NK-92 (cell line): ENCODE measurements around the gene GNAT1.
"Not testable (repeated sequence)": the region's sequence is repeated elsewhere in the genome, so short reads cannot be mapped to it uniquely, and the experiment has no call there.

Source experiments
- DNase-seq: peaks from one replicate; lab custom pipeline; 2025; ENCODE audit not compliant: unreplicated experiment; lab: John Stamatoyannopoulos, UW

The GNAT1 gene

DNA sequence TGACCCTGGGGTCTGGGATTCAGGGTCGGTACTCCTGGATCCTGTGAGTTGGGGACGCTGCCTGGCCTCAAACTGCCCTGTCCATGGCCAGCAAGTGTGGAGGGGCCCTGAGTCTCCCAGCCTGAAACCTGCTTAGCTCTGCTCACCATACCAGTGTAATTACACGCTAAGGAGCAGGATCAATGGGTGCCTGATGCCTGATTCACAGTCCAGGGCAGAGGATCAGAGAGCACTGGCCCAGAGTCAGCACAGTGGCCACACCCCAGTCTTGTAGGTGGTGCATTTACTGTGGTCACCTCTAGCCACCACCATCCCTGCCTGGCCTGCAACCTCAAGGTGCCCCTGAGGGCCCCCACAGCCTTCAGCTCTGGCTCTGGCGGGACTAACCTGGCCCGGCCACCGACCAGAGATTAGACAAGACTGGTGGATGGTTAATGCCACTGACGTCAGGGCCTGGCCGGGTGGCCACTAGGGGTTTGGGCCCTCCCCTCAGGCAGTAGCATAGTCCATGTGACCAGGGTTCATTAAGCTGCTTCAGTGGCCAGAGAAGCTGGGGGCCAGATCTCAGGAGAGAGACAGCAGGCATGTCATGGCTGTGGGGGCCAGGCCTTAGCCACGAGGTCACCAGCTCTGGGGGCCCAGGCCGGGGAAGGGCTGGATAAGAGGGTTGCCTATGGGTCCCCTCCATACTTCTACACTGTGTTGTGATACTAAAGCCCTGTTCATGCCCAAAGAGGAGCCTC, 10.3 kb downstream of the GNAT1 start:
- DNase-seq = no peak

DNA sequence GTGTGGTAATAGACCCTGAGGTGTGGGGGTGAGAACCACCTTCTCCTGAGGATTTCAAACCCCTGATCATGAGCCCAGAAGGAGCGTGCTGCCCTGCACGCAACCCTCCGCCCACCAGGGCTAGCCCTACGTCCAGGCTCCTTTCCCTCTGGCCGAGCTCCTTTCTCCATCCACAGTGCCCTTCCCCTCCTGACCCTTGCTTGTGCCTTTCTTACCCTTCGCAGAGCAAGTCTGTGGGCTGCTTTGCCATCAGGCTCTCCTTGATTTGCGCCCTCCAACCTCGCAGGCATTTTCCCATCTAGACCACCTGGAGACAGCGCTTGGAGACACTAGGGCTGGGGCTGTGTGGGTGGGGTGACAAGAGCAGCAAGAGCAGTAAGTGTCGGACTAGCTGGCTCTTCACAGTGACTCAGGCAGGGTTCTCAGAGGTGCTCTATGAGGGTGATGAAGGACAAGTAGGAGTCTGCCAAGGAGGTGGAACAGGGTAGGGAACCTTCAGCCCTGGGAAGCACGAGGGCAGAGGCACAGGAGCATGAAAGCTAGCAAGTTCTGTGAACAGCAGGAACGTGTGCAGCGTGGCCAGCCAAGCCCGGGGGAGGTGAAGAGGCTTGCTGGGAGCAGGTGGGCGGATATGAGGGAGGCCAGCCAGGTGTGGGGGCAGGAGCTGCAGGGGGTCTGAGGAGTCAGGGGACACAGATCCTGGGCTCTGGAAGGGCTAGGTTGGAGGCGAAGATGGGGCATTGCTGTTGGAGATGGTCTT, 11.1 kb downstream of the GNAT1 start:
- no peak for DNase-seq

DNA sequence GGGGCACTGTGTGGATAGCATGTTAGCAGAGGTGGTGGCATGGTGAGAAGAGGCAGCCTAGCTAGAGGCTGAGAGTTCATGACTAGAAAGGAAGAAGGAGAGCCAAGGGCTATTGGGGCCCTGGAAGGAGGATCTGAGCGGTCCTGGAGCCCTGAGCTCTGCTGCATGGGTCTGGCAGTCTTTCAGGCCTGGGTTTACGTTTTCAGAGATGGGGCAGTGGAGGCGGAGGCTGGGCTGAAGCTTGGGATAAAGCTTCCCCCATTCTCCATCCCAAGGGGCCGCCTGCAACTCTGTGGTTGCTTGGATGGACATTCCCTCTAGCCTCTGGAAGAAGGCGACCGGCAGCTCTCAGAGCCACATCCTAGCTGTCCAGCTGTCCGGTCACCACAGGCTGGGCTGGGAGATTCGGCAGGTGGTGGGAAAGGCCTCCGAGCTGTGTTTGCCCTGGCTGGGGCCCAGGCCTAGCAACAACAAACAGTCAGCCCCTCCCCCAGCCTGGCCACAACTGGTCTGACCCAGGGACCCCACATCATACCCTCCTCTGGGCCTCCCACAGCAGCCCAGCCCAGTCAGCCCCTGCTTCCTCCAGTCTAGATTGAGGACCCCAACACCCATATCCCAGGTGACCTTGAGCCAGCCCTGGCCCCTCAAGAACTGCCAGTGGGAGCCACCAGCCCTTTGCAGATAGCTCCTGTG, 11.9 kb downstream of the GNAT1 start:
- DNase-seq = no peak

GRCh38 chr3:50203809-50204803, 12.7 kb downstream of the GNAT1 start:
- no peak for DNase-seq

DNA sequence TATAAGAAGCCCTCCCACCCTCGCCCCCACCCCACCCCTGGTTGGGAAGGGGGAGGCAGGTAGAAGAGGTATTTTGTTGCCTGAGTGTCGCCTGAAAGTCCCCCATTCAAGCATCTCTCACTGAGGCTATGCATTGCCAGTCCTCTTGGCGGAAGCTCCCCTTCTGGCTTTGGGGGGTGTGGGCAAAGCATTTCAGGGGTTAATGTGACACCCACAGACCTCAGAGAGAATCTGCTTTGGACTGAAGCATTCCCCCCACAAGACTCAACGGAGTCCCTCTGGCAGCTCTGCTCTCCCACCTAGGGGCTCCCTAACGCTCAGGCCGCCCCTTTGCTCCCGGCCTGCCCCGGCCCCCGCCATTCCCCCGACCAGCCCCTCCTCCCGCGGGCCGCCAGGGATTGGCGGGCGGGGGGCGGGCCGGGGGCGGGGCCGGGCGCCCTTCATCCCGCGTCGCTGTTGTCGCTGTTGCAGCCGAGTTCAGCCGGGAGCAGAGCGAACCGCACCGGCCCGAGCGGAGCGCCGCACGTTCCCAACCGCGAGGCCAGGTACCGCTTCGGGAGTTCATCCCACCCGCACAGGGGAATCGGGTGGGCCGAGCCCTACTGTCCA, 13.5 kb downstream of the GNAT1 start, which contains the start of gene SLC38A3:
Gene SLC38A3, plus strand, starts transcription at position 468 of the 609 bp plus-strand sequence. CDS start 8,929 bp downstream, outside the sequence.
- DNase-seq = no peak

- no peak for DNase-seq
Measured at GRCh38 chr3:50205413-50206276, 14.2 kb downstream of the GNAT1 start.

DNA sequence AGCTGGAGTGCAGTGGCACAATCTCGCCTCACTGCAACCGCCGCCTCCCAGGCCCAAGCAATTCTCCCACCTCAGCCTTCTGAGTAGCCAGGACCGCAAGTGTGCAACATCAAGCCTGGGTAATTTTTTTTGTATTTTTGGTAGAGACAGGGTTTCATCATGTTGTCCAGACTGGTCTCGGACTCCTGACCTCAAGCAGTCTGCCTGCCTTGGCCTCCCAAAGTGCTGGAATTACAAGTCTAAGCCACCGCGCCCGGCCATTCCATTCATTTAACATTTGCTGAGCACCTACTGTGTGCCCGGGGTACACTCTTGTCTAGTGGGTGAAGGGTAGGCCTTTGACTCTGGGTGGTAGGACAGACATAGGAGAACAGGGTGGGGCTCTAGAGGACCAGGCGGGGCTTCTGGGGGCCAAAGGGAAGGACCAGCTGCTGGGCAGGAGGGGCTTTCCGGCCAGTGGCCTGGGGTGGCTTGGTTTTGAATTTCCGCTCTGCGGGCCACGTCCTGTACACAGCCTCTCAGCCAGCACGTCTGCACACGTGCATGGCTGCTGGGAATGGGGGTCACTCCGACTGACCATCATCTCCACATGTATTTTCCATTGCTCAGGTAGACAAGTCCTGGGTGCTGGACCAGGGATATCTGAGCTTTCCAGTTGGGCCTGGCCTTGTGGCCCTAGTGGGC, 16.1 kb downstream of the GNAT1 start:
- no peak for DNase-seq

GRCh38 chr3:50208677-50209344, 17.4 kb downstream of the GNAT1 start:
- DNase-seq = no peak

DNA sequence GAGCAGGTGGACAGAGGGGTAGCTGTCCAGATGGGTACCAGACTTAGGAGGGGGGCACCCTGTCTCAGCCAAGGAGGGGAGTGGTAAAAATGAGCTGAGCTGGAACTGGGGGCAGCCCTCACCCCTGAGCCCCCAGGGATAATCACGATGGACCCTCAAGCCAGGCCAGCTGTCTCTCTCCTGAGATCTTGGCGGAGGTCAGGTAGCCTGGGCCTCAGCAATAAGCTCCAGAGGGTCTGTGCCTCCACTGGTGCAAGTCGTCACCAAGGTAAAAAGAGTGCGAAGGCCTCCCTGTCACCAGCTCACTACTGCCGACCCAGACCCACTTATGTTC, 18.7 kb downstream of the GNAT1 start:
- DNase-seq = no peak

GRCh38 chr3:50210510-50211367, 19.3 kb downstream of the GNAT1 start:
- DNase-seq = no peak

DNA sequence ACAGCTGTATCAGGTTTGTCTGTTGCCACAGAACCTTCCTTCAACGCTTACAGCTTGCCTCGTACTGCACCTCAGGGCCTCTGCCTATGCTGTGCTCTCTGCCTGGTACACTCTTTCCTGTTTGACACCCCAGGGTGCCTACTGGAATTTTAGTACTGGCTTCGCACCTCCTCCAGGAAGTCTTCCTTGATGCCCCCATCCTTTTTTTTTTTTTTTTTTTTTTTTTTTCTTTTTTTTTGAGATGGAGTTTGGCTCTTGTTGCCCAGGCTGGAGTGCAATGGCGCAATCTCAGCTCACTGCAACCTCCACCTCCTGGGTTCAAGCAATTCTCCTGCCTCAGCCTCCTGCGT, 19.9 kb downstream of the GNAT1 start:
- not testable (repeated sequence) for DNase-seq

DNA sequence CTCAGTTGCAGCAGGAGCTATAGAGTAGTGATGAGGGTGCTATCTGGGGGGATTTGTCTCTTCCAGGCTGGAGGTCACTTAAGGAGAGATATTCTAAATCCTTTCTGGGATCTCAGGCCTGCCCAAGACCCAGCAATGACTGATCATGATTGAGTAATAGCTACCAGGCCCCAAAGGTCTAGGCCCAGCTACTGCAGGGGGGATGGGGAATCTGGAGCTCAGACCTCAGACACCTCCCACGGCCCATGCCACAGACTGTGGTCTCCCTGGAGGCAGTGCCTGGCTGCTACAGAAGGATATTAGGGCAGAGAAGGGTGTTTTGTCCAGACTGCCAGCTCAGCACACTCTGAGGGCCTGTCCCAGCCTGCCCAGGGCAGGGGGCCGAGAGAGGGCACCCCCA, 20.5 kb downstream of the GNAT1 start:
- DNase-seq = no peak

DNA sequence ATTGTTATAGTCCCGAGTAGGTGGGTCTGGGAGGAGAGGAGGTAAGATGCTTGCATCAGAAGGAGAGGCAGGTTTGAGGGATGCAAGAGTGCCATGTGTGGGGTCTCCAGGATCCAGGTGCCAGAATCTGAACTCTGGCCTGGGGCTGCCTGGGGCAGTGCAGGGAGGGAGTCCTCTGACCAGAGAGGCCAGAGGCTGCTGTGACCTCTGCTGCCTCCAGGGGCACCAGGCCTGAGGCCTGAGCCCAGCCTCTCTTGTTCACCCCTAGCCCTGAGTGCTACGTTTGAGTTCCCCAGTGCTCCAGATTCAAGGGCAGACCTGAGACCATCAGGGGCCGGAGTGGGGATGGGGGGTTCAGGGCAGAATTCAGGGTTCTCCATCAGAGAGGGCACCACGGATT, 21.1 kb downstream of the GNAT1 start:
- no peak for DNase-seq

- no peak for DNase-seq
Measured at GRCh38 chr3:50212971-50213370, 21.6 kb downstream of the GNAT1 start.

GRCh38 chr3:50213373-50213772, 22.0 kb downstream of the GNAT1 start:
- DNase-seq = no peak

DNA sequence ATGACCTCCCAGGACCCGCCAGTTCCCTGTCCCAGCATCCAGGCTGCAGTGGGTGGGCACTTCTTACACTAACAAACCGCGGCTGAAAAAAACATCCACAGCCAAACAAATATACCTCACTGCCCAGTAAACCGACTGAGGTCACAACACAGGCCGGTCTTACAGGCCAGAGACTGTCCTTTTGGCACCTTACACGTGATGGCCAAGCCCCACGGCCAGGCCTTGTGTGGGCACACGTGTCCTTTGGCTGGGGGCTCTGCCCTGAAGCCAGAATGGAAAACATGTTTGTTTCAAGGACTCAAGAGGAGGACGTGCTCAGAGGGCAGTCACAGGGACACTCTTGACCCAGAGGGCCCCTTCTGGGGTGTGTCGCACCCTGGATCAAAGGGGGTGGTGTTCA, 23.4 kb downstream of the GNAT1 start:
- no peak for DNase-seq

DNA sequence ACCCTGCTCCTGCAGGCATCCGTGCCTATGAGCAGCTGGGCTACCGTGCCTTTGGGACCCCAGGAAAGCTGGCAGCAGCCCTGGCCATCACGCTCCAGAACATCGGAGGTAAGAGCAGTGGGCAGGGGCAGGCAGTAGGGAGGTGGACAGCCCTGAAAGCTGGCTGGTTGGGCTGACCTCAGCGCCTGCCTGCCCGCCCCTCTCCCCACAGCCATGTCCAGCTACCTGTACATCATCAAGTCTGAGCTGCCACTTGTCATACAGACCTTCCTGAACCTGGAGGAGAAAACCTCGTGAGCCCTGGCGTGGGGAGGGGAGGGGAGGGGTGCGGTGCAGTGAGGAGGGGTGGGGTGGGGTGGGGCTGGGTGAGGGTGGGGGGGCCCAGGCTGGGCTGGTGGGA, 24.1 kb downstream of the GNAT1 start:
- no peak for DNase-seq
